ENCODE measurements around the gene TSPAN5.

GRCh38 chr4:98510340-98510739 lies 148.1 kb downstream of the TSPAN5 start:
- TF ChIP-seq POLR2A (IDR thresholded peaks at IDR 0.05) (no peak), CTCF (IDR thresholded peaks at IDR 0.05 in 8 of 11, conservative IDR thresholded peaks at IDR 0.05 in 3 of 11) (no peak)
